Activated CD4-positive, alpha-beta T cell treated with anti-CD3 and anti-CD28 coated beads, Interleukin-2, Interleukin-6, amounts not matched to agents 100 ng/mL and 50 ng/mL, durations not matched to agents 16 hours and 8 hours (primary cell): ENCODE results near the gene OPRD1.
"Not testable (repeated sequence)": the region's sequence is repeated elsewhere in the genome, so short reads cannot be mapped to it uniquely, and the experiment has no call there.

Source experiments
- DNase-seq: peaks from one replicate; pipeline ENCODE4 v3.0.0-alpha.2; 2020

The OPRD1 gene

GRCh38 chr1:28848416-28848815 is 36.4 kb downstream of the OPRD1 start:
- no peak for DNase-seq

- no peak for DNase-seq
Observed at GRCh38 chr1:28853093-28853742, 41.2 kb downstream of the OPRD1 start.

GRCh38 chr1:28854406-28854805 is 42.4 kb downstream of the OPRD1 start:
- not testable (repeated sequence) for DNase-seq

- DNase-seq = no peak
Observed at GRCh38 chr1:28855046-28855445, 43.1 kb downstream of the OPRD1 start.

GRCh38 chr1:28855469-28855951 is 43.5 kb downstream of the OPRD1 start:
- DNase-seq = no peak

GRCh38 chr1:28855969-28856368 is 44.0 kb downstream of the OPRD1 start:
- no peak for DNase-seq

GRCh38 chr1:28860332-28861073 is 48.5 kb downstream of the OPRD1 start:
- DNase-seq = no peak

GRCh38 chr1:28862571-28863403 is 50.8 kb downstream of the OPRD1 start:
- DNase-seq = no peak

- no peak for DNase-seq
Observed at GRCh38 chr1:28864695-28865094, 52.7 kb downstream of the OPRD1 start.

- no peak for DNase-seq
Observed at GRCh38 chr1:28865997-28866650, 54.2 kb downstream of the OPRD1 start.

GRCh38 chr1:28867850-28868249 is 55.9 kb downstream of the OPRD1 start:
- DNase-seq = no peak

- DNase-seq = no peak
Observed at GRCh38 chr1:28869952-28870351, 58.0 kb downstream of the OPRD1 start.

- no peak for DNase-seq
Observed at GRCh38 chr1:28871631-28872401, 59.8 kb downstream of the OPRD1 start.

- not testable (repeated sequence) for DNase-seq
Observed at GRCh38 chr1:28875134-28875533, 63.2 kb downstream of the OPRD1 start.

GRCh38 chr1:28877132-28877781 is 65.3 kb downstream of the OPRD1 start:
- DNase-seq = peak; percentile 81

GRCh38 chr1:28878796-28879195 is 66.8 kb downstream of the OPRD1 start:
- no peak for DNase-seq

GRCh38 chr1:28882009-28882628 is 70.1 kb downstream of the OPRD1 start:
- peak; percentile 84 for DNase-seq

GRCh38 chr1:28883242-28883616 is 71.3 kb downstream of the OPRD1 start:
- no peak for DNase-seq

GRCh38 chr1:28885472-28885877 is 73.5 kb downstream of the OPRD1 start:
- no peak for DNase-seq

- no peak for DNase-seq
Observed at GRCh38 chr1:28885977-28886730, 74.2 kb downstream of the OPRD1 start.
